Activated T-cell treated with anti-CD3 and anti-CD28 coated beads, Interleukin-2, amount 50 U/mL, for 24 hours (primary cell): ENCODE results near the gene SEMA3A.
"Not testable (repeated sequence)": the region's sequence is repeated elsewhere in the genome, so short reads cannot be mapped to it uniquely, and the experiment has no call there.

ENCODE experiments used
- DNase-seq: peaks from one replicate; pipeline ENCODE4 v3.0.0-alpha.2; 2020
- H3K27ac Mint-ChIP-seq: 2 replicates; pipeline ENCODE4 v1.8.0; 2020; ENCODE audit warnings: mild to moderate bottlenecking, mixed read lengths
- H3K27me3 Mint-ChIP-seq: 2 replicates; pipeline ENCODE4 v1.8.0; 2020; ENCODE audit warnings: mixed read lengths
- H3K36me3 Mint-ChIP-seq: 2 replicates; pipeline ENCODE4 v1.8.0; 2020; ENCODE audit warnings: low read depth, mixed read lengths
- H3K4me1 Mint-ChIP-seq: 2 replicates; pipeline ENCODE4 v1.8.0; 2020; ENCODE audit warnings: low read depth, mixed read lengths
- H3K4me3 Mint-ChIP-seq: 2 replicates; pipeline ENCODE4 v1.8.0; 2020; ENCODE audit warnings: mild to moderate bottlenecking, moderate library complexity, mixed read lengths
- H3K9me3 Mint-ChIP-seq: 2 replicates; pipeline ENCODE4 v1.8.0; 2020; ENCODE audit warnings: mixed read lengths

SEMA3A gene

GRCh38 chr7:84154991-84155781, 39.4 kb downstream of the SEMA3A start:
- no peak overlapping the region for H3K4me3 Mint-ChIP-seq
- no peak overlapping the region for H3K27ac Mint-ChIP-seq
- H3K27me3 Mint-ChIP-seq, result no peaks in the 10 kb centered on the region
- no peak for DNase-seq
- no peaks in the 10 kb centered on the region for H3K36me3 Mint-ChIP-seq
- no peaks in the 10 kb centered on the region for H3K9me3 Mint-ChIP-seq
- H3K4me1 Mint-ChIP-seq, result no peaks in the 10 kb centered on the region

GRCh38 chr7:84152995-84153394, 41.6 kb downstream of the SEMA3A start:
- no peak overlapping the region for H3K4me3 Mint-ChIP-seq
- H3K9me3 Mint-ChIP-seq, result no peaks in the 10 kb centered on the region
- H3K27me3 Mint-ChIP-seq, result no peaks in the 10 kb centered on the region
- H3K4me1 Mint-ChIP-seq, result no peaks in the 10 kb centered on the region
- H3K27ac Mint-ChIP-seq, result no peak overlapping the region
- H3K36me3 Mint-ChIP-seq, result no peaks in the 10 kb centered on the region
- DNase-seq, result no peak

- not testable (repeated sequence) for H3K27ac Mint-ChIP-seq, H3K4me3 Mint-ChIP-seq, DNase-seq, H3K36me3 Mint-ChIP-seq, H3K9me3 Mint-ChIP-seq, H3K27me3 Mint-ChIP-seq, H3K4me1 Mint-ChIP-seq
Measured at GRCh38 chr7:84150370-84150769, 44.2 kb downstream of the SEMA3A start.

DNA sequence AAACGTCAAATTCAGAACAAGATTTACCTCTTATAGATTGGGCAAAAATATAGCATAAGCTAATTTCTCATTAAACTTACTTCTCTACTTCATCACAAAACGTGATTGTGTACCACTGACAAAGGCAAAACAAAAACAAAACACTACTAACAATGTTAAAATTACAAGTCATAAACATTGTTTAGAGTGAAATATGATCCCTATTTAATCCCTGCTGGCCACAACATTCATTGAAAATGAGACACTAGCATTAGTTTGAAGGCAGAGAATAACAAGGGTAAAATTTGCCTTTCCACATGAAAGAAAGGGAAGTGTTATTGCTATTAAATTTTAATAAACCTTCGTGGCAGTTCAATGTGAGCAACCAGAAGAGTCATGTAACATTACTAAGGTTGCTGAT, 45.0 kb downstream of the SEMA3A start:
- Mint-ChIP-seq H3K27ac (no peak overlapping the region), H3K36me3 (no peaks in the 10 kb centered on the region), H3K27me3 (no peaks in the 10 kb centered on the region), H3K9me3 (no peaks in the 10 kb centered on the region), H3K4me3 (no peak overlapping the region), H3K4me1 (no peaks in the 10 kb centered on the region)
- no peak for DNase-seq

DNA sequence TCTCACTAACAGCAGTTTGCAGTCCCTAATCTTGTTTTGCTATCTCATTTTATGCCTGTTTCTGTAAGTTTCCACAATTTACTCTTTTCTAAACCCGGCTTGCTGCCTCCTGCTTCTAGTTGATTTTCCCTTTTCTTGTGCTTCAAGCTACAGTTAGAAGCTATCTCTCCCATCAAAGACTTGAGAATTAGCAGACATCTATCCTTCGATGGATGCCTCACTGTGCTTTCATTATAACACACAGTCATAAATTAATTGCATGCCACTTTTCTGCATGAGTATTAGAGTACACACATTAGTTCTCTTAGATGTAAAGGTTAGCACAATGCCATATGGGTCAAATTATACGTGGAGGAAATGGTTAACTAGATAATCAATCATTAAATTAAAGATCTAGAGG, 48.7 kb downstream of the SEMA3A start:
- no peak for DNase-seq
- H3K4me3 Mint-ChIP-seq, result no peak overlapping the region
- H3K36me3 Mint-ChIP-seq, result no peaks in the 10 kb centered on the region
- no peak overlapping the region for H3K27ac Mint-ChIP-seq
- H3K9me3 Mint-ChIP-seq, result peaks cover 3% of the 10 kb centered on the region
- H3K27me3 Mint-ChIP-seq, result no peaks in the 10 kb centered on the region
- no peaks in the 10 kb centered on the region for H3K4me1 Mint-ChIP-seq

DNA sequence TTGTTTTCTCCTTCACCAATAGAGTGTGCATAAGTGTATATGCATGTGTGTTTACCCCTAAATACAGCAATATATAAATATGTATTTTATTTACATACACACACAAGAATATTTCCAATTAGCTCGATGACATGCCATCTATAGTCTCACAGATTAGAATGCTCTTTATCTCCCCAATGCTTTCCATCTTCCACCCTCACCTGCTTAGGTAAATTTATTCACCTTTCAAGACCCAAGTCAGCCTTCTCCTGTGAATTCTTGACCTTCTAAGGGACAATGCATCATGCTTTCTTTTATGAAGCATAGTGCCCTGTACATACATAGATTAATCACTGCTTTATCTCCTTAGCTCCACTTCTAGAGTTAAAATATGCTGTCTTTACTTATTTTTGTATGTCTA, 49.7 kb downstream of the SEMA3A start:
- H3K9me3 Mint-ChIP-seq, result peaks cover 3% of the 10 kb centered on the region
- no peak for DNase-seq
- no peaks in the 10 kb centered on the region for H3K36me3 Mint-ChIP-seq
- H3K4me3 Mint-ChIP-seq, result no peak overlapping the region
- no peaks in the 10 kb centered on the region for H3K27me3 Mint-ChIP-seq
- no peak overlapping the region for H3K27ac Mint-ChIP-seq
- H3K4me1 Mint-ChIP-seq, result no peaks in the 10 kb centered on the region

DNA sequence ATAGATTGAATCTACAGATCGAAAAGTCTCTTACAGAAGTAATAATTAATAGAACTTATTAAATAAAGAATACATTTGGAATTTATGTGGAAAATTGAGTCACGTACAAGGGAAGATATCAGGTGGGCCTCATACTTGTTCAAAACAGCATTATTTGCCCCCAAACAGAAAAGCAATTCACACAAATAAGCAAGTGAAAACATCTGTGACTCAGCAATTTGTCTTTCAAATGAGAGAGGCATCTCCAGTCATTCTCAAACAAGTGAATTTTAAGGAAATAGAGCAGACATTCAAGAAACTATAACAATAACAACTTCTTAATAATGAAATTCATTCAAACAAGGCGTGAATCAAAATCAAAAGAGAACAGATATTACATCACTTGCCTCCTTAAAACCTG, 50.1 kb downstream of the SEMA3A start:
- Mint-ChIP-seq H3K27me3 (no peaks in the 10 kb centered on the region), H3K36me3 (no peaks in the 10 kb centered on the region), H3K9me3 (peaks cover 3% of the 10 kb centered on the region), H3K4me1 (no peaks in the 10 kb centered on the region), H3K4me3 (no peak overlapping the region), H3K27ac (no peak overlapping the region)
- no peak for DNase-seq

DNA sequence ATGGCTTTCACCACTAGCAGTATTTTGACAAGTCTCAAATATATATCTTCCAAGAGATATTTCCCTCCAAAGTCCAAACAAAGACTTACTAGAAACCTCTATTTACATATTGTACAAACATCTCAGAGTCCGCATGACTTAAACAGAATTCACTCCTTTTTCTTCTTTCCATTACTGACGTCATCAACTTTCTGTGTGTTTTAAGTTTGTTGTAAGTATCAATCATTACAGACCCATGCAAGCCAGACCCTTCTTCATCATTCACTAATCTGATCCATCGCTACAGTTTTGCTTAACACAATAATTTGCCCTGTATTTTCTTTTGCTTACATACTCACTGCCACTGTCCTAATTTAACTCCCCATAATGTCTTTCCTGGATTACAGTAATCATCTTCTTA, 51.9 kb downstream of the SEMA3A start:
- H3K27ac Mint-ChIP-seq, result no peak overlapping the region
- H3K4me3 Mint-ChIP-seq, result no peak overlapping the region
- H3K9me3 Mint-ChIP-seq, result peaks cover 3% of the 10 kb centered on the region
- H3K4me1 Mint-ChIP-seq, result no peaks in the 10 kb centered on the region
- H3K27me3 Mint-ChIP-seq, result no peaks in the 10 kb centered on the region
- no peaks in the 10 kb centered on the region for H3K36me3 Mint-ChIP-seq
- no peak for DNase-seq

DNA sequence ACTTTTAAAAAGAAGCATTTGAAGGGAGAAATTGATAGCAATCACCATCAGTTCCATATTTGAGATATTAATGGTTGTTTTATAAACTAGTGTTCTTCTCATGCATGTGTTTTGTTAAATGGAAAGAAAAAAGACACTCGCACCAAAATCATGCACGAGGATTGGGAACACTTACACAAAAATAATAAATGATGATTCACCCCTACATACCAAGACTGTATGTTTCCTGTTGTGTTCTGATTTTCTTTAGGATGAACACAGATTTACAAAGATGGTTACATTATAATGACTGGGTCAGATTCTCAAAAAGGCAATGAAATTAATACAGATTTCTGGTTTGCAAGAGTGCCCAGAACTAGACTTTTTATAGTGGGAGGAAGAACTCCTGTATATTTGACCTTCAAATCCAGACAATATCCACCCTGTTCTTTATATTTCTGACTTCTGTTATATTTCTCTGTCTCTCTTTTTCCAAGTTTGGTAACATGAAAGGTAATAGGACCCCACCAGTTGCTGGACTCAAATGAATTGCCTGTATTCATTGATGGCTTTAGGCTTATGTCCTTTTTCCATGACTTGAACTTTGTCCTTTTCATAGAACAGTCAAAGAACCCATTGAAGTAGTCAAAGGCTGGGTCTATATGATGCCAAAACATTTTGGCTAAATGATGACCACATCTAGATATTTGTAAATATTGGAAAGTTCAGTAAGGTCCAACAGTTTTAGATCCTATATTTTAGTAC, 54.4 kb downstream of the SEMA3A start:
- Mint-ChIP-seq H3K4me1 (no peaks in the 10 kb centered on the region), H3K4me3 (no peak overlapping the region), H3K27ac (no peak overlapping the region), H3K36me3 (no peaks in the 10 kb centered on the region), H3K9me3 (peaks cover 3% of the 10 kb centered on the region), H3K27me3 (no peaks in the 10 kb centered on the region)
- no peak for DNase-seq

- no peaks in the 10 kb centered on the region for H3K27me3 Mint-ChIP-seq
- peaks cover 3% of the 10 kb centered on the region for H3K9me3 Mint-ChIP-seq
- no peaks in the 10 kb centered on the region for H3K4me1 Mint-ChIP-seq
- H3K4me3 Mint-ChIP-seq, result no peak overlapping the region
- H3K27ac Mint-ChIP-seq, result no peak overlapping the region
- DNase-seq, result no peak
- H3K36me3 Mint-ChIP-seq, result no peaks in the 10 kb centered on the region
Measured at GRCh38 chr7:84138411-84138810, 56.2 kb downstream of the SEMA3A start.

- Mint-ChIP-seq H3K27ac (no peak overlapping the region), H3K27me3 (no peaks in the 10 kb centered on the region), H3K4me3 (no peak overlapping the region), H3K4me1 (no peaks in the 10 kb centered on the region), H3K9me3 (peaks cover 3% of the 10 kb centered on the region), H3K36me3 (no peaks in the 10 kb centered on the region)
- DNase-seq, result no peak
Measured at GRCh38 chr7:84137812-84138211, 56.8 kb downstream of the SEMA3A start.

DNA sequence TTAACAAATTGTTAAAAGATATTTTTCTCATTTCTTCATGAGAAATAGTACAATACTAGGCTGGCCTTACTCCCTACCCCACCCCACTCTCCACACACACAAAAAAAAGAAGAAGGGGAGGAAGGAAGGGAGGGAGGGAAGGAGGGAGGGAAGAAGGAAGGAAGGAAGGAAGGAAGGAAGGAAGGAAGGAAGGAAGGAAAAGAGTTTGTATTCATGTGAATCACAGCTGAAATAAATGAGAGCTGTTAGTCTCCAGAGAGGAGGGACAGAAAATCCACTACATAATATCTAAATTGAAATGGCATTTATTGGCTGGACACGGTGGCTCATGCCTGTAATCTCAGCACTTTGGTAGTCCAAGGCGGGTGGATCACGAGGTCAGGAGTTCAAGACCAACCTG, 57.8 kb downstream of the SEMA3A start:
- no peak for DNase-seq
- H3K9me3 Mint-ChIP-seq, result peaks cover 3% of the 10 kb centered on the region
- H3K27ac Mint-ChIP-seq, result no peak overlapping the region

DNA sequence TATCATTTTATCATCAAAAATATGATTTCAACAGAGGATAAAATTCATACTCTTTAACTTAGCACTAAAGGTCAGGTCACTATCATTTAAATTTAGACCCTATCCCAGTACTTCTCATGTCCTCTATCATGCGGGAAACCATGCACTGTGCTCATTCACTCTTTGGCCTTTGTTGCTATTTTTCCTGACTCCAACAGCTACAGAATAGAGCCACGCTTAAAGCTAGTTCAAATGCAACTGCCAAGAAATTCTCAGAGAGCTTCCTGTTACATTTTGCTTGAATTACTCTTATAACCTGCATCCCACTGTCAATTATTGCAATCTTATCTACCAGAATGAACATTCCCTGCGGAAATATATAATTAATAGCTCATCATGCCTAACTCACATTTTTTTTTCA, 58.3 kb downstream of the SEMA3A start:
- Mint-ChIP-seq H3K4me3 (no peak overlapping the region), H3K27me3 (no peaks in the 10 kb centered on the region), H3K9me3 (no peaks in the 10 kb centered on the region), H3K4me1 (no peaks in the 10 kb centered on the region), H3K27ac (no peak overlapping the region), H3K36me3 (no peaks in the 10 kb centered on the region)
- DNase-seq, result no peak

More for the DNA sequence above, 57.8 kb downstream of the SEMA3A start:
- Mint-ChIP-seq H3K27me3 (no peaks in the 10 kb centered on the region), H3K36me3 (no peaks in the 10 kb centered on the region), H3K4me1 (no peaks in the 10 kb centered on the region), H3K4me3 (no peak overlapping the region)

GRCh38 chr7:84134169-84134568, 60.4 kb downstream of the SEMA3A start:
- DNase-seq, result no peak
- Mint-ChIP-seq H3K9me3 (no peaks in the 10 kb centered on the region), H3K27me3 (no peaks in the 10 kb centered on the region), H3K36me3 (no peaks in the 10 kb centered on the region), H3K27ac (no peak overlapping the region), H3K4me1 (no peaks in the 10 kb centered on the region), H3K4me3 (no peak overlapping the region)

- no peak for DNase-seq
- H3K4me3 Mint-ChIP-seq, result no peak overlapping the region
- H3K27me3 Mint-ChIP-seq, result no peaks in the 10 kb centered on the region
- no peak overlapping the region for H3K27ac Mint-ChIP-seq
- peaks cover 9% of the 10 kb centered on the region for H3K4me1 Mint-ChIP-seq
- no peaks in the 10 kb centered on the region for H3K36me3 Mint-ChIP-seq
- no peaks in the 10 kb centered on the region for H3K9me3 Mint-ChIP-seq
Measured at GRCh38 chr7:84125654-84126053, 68.9 kb downstream of the SEMA3A start.
